HG02973 (cell line): ENCODE results near the gene RBM20.
"Not testable (repeated sequence)": the region's sequence is repeated elsewhere in the genome, so short reads cannot be mapped to it uniquely, and the experiment has no call there.

Experiments used
- ATAC-seq: cut with Tn5 transposase; IDR thresholded peaks from one replicate; pipeline ENCODE4 v1.9.1; 2021; ENCODE audit warnings: moderate library complexity; ENCODE audit not compliant: unreplicated experiment

RBM20 gene

GRCh38 chr10:110643653-110644597 is at the start of gene RBM20:
Gene RBM20 (plus strand): TSS chr10:110644336. CDS start chr10:110644455, 119 bp downstream.
- ATAC-seq = no peak

DNA sequence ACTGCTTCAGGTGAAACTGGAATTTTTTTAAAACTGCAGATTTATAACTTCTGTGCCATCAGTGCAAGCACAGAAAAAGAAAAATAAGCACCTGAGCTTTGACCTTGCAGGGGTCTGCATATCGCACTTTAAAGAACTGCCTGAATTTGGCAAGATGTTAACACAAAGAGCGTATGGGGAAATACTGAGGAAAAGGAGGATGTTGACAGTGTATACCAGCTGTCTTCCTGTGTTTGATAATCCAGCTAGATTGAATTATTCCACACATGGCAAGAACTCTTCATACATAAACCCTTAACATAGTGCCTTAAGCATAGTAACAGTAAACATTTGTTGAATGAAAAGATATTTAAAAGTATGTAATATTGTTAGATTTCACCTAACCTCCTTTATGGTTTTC is 46.7 kb upstream of the RBM20 start:
- ATAC-seq = no peak

GRCh38 chr10:110600487-110601101 is 43.5 kb upstream of the RBM20 start:
- no peak for ATAC-seq

DNA sequence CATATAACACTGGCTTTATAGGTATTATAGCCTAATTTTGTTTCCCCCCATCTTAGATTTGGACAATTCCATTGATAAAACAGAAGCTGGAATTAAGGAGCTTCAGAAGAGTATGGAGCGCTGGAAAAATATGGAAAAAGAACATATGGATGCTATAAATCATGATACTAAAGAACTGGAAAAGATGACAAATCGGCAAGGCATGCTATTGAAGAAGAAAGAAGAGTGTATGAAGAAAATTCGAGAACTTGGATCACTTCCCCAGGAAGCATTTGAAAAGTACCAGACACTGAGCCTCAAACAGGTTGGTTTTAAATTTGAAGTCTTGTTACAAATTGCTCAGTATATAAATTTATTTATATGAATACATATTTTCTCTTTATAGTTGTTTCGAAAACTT is 42.6 kb upstream of the RBM20 start:
- no peak for ATAC-seq

- ATAC-seq = no peak
Observed at GRCh38 chr10:110608087-110608486, 36.0 kb upstream of the RBM20 start.

- ATAC-seq = no peak
Observed at GRCh38 chr10:110609605-110610004, 34.5 kb upstream of the RBM20 start.

- no peak for ATAC-seq
Observed at GRCh38 chr10:110610308-110610774, 33.8 kb upstream of the RBM20 start.

- ATAC-seq = not testable (repeated sequence)
Observed at GRCh38 chr10:110610781-110611180, 33.4 kb upstream of the RBM20 start.

DNA sequence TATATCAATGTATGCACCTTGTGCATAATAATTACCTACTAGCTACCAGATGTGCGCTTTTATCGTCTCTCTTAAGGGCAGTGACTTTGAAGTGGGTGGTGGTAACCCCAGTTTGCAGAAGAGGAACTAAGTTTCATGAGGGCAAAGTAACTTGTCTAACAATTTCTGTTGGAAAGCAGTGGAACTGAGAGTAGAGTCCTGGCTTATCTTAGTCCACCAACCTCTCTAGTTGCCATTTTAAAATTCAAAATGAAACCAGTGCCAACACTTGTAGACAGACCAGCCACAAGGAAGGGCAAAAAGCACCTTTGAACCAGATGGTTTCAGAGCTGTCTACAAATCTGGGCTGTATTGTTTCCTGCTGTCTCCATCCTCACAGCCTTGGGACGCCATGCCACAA is 32.0 kb upstream of the RBM20 start:
- ATAC-seq = no peak

DNA sequence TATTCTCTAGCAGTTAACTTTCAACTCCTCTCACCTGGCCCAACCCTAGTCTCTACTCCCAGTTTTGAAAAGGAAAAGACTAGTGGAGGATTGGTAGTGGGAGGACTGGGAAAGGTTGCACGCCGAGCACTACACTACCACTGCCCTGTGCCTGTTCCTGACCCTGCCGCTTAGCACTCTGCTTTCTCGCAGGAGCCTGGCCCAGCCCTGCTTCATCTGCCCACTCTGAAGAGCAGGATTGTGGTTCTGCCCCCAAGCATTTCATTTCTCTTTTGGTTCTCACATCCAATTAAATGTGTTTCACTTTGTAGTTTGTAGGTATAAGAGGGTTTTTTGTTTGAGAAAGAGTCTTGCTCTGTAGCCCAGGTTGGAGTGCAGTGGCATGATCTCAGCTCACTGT is 31.5 kb upstream of the RBM20 start:
- ATAC-seq = no peak

DNA sequence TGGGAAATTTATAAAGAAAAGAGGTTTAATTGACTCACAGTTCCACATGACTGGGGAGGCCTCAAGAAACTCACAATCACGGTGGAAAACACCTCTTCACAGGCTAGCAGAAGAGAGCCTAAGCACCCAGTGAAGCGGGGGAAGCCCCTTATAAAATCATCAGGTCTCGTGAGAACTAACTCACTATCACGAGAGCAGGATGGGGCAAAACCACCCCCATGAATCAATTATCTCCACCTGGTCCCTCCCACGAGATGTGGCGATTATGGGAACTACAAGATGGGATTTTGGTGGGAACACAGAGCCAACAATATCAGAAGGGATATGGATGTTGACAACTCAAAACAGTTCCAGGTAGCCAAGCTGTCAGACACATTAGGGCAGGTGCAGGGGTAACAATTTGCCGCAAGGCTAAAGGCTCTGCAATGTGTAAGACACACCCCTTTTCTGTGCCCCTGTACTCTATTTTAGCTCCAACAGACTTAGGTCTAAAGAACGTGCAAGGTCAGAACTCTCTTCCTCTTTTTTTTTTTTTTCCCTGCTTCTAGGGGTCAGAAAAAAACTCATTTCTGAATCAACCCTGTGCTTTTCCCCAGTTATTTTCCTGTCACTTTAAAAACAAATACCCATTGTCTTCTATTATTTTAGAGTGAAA is 30.7 kb upstream of the RBM20 start:
- ATAC-seq = no peak

GRCh38 chr10:110613996-110614495 is 30.1 kb upstream of the RBM20 start:
- peak; percentile 64 for ATAC-seq

DNA sequence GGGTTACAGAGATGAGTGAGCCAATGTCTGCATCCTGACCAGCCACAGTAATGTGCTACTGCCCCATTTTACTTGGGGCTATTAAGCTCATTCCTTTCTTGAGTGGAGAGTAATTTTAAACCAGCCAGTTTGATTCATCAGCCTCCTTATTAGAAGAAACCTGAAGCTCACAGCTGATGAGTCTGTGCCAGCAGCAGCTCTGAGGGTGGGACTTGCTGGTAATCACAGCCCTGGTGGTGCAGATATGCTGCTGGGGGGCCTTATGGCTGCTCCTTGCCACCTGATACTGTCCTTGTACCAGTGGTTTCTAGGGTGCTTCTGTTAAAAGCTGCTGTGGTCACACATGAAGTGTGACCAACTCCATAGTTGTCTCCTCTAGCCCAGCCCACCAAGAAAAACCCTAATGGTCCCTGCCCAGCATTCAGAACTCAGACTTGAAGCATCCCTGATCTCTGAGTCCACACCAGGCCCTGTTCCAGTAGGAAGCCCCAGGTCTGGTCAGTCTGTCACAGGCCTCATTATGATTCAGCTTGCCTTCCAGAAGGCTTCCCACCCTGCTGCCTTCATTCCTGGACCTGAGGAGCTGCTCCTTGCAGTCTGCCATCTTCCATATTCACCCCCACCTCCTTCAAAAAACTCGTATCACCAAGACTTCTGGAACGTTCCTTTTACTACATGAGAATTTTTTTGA is 28.9 kb upstream of the RBM20 start:
- ATAC-seq = no peak

DNA sequence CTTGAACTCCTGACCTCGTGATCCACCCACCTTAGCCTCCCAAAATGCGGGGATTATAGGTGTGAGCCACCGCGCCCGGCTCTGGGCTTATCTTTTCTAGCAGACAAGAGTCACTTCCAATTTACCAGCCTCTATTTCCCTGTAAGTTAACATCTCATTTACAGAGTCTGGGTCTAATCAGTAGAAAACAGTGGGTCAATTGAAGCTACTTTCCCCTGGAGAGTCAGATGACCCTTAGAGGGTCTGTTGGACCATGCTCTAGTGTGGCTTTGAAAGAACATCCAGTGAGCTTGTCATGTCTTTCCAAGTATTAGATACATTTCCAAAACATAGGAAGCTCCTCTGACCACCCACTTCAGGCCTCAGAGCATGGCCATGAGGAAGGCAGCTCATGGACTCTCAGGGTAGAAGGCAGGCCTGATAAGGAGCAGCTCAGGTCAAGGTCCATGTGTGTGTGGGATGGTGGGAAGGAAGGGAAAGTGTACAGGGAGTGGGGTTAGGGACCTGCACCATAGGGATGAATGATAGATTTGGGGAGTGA is 27.6 kb upstream of the RBM20 start:
- ATAC-seq = no peak

- no peak for ATAC-seq
Observed at GRCh38 chr10:110617425-110618229, 26.5 kb upstream of the RBM20 start.

- no peak for ATAC-seq
Observed at GRCh38 chr10:110618230-110618610, 25.9 kb upstream of the RBM20 start.

DNA sequence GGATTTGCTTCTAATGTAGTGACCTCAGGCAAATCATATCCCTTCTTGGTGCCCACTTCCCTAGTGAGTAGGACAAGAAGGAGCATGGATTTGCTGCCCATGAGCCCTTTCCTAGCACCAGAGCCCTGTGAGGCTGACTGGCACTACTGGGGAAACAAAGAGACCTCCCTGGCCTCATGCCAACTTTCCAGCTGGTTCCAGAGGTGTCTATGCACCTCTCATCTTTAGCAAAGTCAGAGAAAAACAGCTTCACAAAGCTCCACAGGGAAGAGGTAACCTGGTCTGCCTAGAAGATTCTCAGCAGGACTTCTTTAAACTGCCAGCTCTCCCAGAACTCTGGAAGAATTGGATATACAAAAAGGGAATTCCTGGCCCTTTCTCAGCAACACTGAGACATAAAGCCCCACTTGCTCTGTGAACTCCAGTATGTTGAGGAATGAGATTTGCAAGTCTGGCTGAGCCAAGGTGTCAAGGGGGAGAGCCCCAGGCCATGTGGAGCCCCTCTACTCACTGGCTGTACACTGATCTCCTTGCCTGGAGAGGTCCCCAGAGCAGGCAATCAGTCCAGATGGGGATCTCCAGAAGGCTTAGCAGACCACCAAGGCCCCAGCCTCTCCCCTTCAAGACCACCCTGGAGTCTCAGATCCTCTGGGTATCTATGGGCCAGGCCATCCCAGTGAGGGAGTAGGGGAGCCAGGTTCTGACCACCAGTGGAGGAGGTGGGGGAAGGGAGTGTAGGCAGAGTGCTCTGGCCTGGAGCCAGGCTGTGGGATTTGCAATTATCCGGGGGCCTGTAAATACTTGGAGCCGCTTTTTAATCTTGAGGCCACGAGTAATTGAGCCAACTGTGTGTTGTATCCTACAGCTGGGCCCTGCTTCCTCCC is 24.4 kb upstream of the RBM20 start:
- ATAC-seq = no peak

- ATAC-seq = no peak
Observed at GRCh38 chr10:110620398-110620719, 23.8 kb upstream of the RBM20 start.

DNA sequence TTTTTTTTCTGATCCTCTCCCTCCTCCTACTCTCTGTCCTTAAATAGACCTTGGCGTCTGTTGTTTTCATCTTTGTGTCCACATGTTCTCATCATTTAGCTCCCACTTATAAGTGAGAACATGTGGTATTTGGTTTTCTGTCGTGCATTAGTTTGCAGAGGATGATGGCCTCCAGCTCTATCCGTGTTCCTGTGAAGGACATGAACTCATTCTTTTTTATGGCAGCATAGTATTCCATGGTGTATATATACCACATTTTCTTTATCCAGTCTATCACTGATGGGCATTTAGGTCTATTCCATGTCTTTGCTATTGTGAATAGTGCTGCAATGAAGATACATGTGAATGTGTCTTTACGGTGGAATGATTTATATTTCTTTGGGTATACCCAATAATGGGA is 20.8 kb upstream of the RBM20 start:
- not testable (repeated sequence) for ATAC-seq
